Gastrocnemius medialis (tissue), 4 donors: ENCODE data around the gene FLT4. TPM values are rescaled to one million over a fixed set of nuclear protein-coding genes. Genes with fewer than 3 reads are reported as not detected.

Experiments used
- ATAC-seq, 2 donors: fragments of 150-250 bp; one replicate each; pipeline ENCODE4 v1.9.1; 2016
- DNase-seq, 2 donors: peaks; one replicate each; pipeline ENCODE4 v3.0.0-alpha.2; 2019
- H3K27ac ChIP-seq, 4 donors: fragments of 200-600 bp; sonication (generic); 1 replicate in 1 of 4; 2 replicates in 3 of 4; pipeline ENCODE4 v1.5.1; 2016 to 2018; ENCODE audit warnings: mild to moderate bottlenecking in 2 of 4, moderate library complexity in 1 of 4
- H3K27me3 ChIP-seq, 3 donors: fragments of 200-600 bp; sonication (generic) in 2 of 3; 1 replicate in 1 of 3; 2 replicates in 2 of 3; pipeline versions ENCODE4 v1.5.1 to v1.6.0; 2016 to 2019; ENCODE audit warnings: mild to moderate bottlenecking in 1 of 3, moderate library complexity in 1 of 3
- H3K36me3 ChIP-seq, 2 donors: fragments of 200-600 bp; sonication (generic) in 1 of 2; one replicate each; pipeline ENCODE4 v1.5.1; 2017 to 2018
- H3K4me1 ChIP-seq, 2 donors: fragments of 200-600 bp; sonication (generic) in 1 of 2; one replicate each; pipeline ENCODE4 v1.5.1; 2016 to 2017; ENCODE audit warnings: mild to moderate bottlenecking in 2 of 2
- H3K4me3 ChIP-seq, 4 donors: fragments of 200-600 bp; sonication (generic) in 3 of 4; 1 replicate in 1 of 4; 2 replicates in 3 of 4; pipeline ENCODE4 v1.5.1; 2016 to 2019; ENCODE audit warnings: mild to moderate bottlenecking in 2 of 4
- H3K9me3 ChIP-seq, 3 donors: fragments of 200-600 bp; sonication (generic) in 2 of 3; 1 replicate in 1 of 3; 2 replicates in 2 of 3; pipeline ENCODE4 v1.5.1; 2016 to 2019
- POLR2A ChIP-seq, 2 donors: fragments of 450-650 bp; IDR thresholded peaks; one replicate each; pipeline ENCODE4 v1.6.1; 2017; ENCODE audit warnings: antibody characterized with exemption in 2 of 2, mild to moderate bottlenecking in 2 of 2, moderate library complexity in 2 of 2
- in situ Hi-C, 4 donors: fragments of 200-750 bp; cut with MboI; loops; one replicate each; pipeline versions ENCODE4 v1.15.0 to v1.8.0; 2017; ENCODE audit warnings: low sequenced_read_pairs in 4 of 4
- intact Hi-C: fragments of 100-400 bp; cut with DNase I; formaldehyde crosslinking; loops from one replicate; pipeline ENCODE4 v1.15.1; 2023; ENCODE audit warnings: low total_unique reads
- total RNA-seq, 4 donors: library from RNA; depleted of rRNA; stranded (reverse); fragments of >200 nt; gene quantifications; one replicate each; pipeline versions ENCODE4 v1.1.0 to v1.2.3, GENCODE V29; 2016
- TF ChIP-seq, protein P1 (sequence below), 5 experiments: fragments of 450-650 bp in 3 of 5; fragments of 200-600 bp in 2 of 5; sonication (generic) in 2 of 5; IDR thresholded peaks in 4 of 5; conservative IDR thresholded peaks in 1 of 5; 1 replicate in 4 of 5; 2 replicates in 1 of 5; pipeline ENCODE4 v1.5.1; 2016 to 2019; ENCODE audit warnings: antibody characterized with exemption in 5 of 5, mild to moderate bottlenecking in 3 of 5, moderate library complexity in 3 of 5

The FLT4 gene
- total RNA-seq, 4 donors from 2014 or later, result 2.6 to 4.7 (median 2.9) TPM

- H3K4me3 ChIP-seq, result no peak overlapping the region
- intact Hi-C loops (no loop called here), in situ Hi-C loops (no loop called here)
- no peak overlapping the region for H3K27ac ChIP-seq
- ATAC-seq (no peak), DNase-seq (no peak)
- H3K27me3 ChIP-seq, result peaks cover 11 to 24% (median 18%) of the 10 kb centered on the region in 3 donors
- no peaks in the 10 kb centered on the region for H3K36me3 ChIP-seq
- no peaks in the 10 kb centered on the region for H3K9me3 ChIP-seq
- TF ChIP-seq, protein P1, sequence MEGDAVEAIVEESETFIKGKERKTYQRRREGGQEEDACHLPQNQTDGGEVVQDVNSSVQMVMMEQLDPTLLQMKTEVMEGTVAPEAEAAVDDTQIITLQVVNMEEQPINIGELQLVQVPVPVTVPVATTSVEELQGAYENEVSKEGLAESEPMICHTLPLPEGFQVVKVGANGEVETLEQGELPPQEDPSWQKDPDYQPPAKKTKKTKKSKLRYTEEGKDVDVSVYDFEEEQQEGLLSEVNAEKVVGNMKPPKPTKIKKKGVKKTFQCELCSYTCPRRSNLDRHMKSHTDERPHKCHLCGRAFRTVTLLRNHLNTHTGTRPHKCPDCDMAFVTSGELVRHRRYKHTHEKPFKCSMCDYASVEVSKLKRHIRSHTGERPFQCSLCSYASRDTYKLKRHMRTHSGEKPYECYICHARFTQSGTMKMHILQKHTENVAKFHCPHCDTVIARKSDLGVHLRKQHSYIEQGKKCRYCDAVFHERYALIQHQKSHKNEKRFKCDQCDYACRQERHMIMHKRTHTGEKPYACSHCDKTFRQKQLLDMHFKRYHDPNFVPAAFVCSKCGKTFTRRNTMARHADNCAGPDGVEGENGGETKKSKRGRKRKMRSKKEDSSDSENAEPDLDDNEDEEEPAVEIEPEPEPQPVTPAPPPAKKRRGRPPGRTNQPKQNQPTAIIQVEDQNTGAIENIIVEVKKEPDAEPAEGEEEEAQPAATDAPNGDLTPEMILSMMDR (IDR thresholded peaks at IDR 0.05 in 4 of 5, conservative IDR thresholded peaks at IDR 0.05 in 1 of 5), result no peak
- TF ChIP-seq POLR2A (IDR thresholded peaks at IDR 0.05), result no peak
- no peaks in the 10 kb centered on the region for H3K4me1 ChIP-seq
Measured at GRCh38 chr5:180595046-180595379, 54.4 kb downstream of the FLT4 start.

GRCh38 chr5:180594311-180595045, 54.9 kb downstream of the FLT4 start:
- H3K9me3 ChIP-seq, result no peaks in the 10 kb centered on the region
- no peak for TF ChIP-seq POLR2A (IDR thresholded peaks at IDR 0.05)
- TF ChIP-seq, protein P1 (IDR thresholded peaks at IDR 0.05 in 4 of 5, conservative IDR thresholded peaks at IDR 0.05 in 1 of 5), result no peak
- in situ Hi-C loops (no loop called here), intact Hi-C loops (no loop called here)
- DNase-seq (no peak), ATAC-seq (no peak)
- H3K36me3 ChIP-seq, result no peaks in the 10 kb centered on the region
- no peak overlapping the region for H3K27ac ChIP-seq
- H3K27me3 ChIP-seq, result peaks cover 14 to 28% (median 24%) of the 10 kb centered on the region in 3 donors
- H3K4me3 ChIP-seq, result no peak overlapping the region
- H3K4me1 ChIP-seq, result no peaks in the 10 kb centered on the region

DNA sequence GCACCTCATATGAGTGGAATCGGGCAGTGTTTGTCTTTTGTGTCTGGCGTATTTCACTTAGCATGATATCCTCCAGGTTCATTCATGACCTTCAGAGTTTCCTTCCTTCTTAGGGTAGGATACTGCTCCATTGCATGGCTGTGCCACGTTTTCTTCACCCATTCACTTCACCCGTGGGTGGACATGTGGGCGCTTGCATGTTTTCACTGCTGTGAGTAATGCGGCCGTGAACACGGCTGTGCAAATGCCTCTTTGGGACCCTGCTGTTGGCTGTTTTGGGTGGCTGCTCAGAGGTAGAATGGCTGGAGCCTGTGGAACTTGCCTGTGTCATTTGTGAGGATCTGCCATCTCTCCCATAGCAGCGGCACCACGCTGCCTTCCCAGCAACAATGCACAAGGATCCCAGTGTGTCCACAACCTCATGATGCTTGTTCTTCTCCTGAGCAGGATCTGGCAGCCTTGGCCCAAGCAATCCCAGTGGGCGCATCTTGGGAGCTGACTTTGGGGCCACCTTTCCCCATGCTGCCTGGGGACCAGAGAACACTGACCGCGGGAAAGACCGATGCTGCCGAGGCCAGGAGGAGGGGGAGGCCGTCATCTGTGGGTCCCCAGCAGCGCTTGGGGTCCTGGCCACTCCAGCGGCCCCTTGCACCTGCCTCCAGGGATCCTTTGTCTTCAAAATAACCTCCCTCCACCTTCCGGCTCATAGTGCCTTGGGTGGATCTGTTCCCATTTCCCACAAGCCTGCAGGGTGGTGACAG, 55.8 kb downstream of the FLT4 start:
- Histone ChIP-seq H3K4me3 (no peak overlapping the region), H3K9me3 (no peaks in the 10 kb centered on the region), H3K4me1 (no peaks in the 10 kb centered on the region), H3K27ac (no peak overlapping the region), H3K27me3 (peaks cover 14 to 35% (median 26%) of the 10 kb centered on the region in 3 donors), H3K36me3 (no peaks in the 10 kb centered on the region)
- in situ Hi-C loops, result no loop called here
- no peak for TF ChIP-seq POLR2A (IDR thresholded peaks at IDR 0.05)
- TF ChIP-seq, protein P1 (IDR thresholded peaks at IDR 0.05 in 4 of 5, conservative IDR thresholded peaks at IDR 0.05 in 1 of 5), result no peak
- intact Hi-C loops, result no loop called here
- no peak for ATAC-seq
- DNase-seq, result no peak

GRCh38 chr5:180592176-180592575, 57.2 kb downstream of the FLT4 start:
- in situ Hi-C loops (no loop called here), intact Hi-C loops (no loop called here)
- no peak for TF ChIP-seq POLR2A (IDR thresholded peaks at IDR 0.05)
- TF ChIP-seq, protein P1 (IDR thresholded peaks at IDR 0.05 in 4 of 5, conservative IDR thresholded peaks at IDR 0.05 in 1 of 5), result no peak
- Histone ChIP-seq H3K27me3 (peaks cover 14 to 35% (median 26%) of the 10 kb centered on the region in 3 donors), H3K9me3 (no peaks in the 10 kb centered on the region), H3K36me3 (no peaks in the 10 kb centered on the region), H3K4me3 (no peak overlapping the region), H3K27ac (no peak overlapping the region), H3K4me1 (no peaks in the 10 kb centered on the region)
- no peak for ATAC-seq
- no peak for DNase-seq
